ENCODE results near the gene MUC21.

MUC21 gene

DNA sequence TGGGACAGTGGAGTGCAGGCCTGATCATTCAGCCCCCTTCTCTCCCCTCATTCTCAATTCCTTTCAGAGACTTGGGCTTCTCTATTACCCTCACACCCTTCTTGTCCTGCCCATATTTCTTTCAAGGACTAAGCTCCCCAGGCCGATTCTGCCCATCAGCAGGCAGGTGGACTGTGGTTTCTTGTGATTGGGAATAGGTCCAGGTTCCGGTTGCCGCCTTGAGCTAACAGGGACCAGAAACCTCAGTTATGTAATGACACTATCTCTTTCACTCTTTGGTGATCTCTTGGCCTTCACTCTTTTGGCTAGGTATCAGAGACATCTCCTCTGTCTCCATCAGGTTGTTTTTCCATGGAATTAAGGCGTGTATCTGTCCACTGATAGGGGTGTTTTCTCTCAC, 36.3 kb upstream of the MUC21 start:
- no peaks in the 10 kb centered on the region for H3K36me3 ChIP-seq (ENCODE audit: insufficient read depth, low read length)
- H3K9me3 ChIP-seq (ENCODE audit: low read length), result no peaks in the 10 kb centered on the region
- no peaks in the 10 kb centered on the region for H3K9me2 ChIP-seq (ENCODE audit: low read depth, low read length)
- no peaks in the 10 kb centered on the region for H3K4me1 ChIP-seq (ENCODE audit: insufficient read depth, low read length, severe bottlenecking)
- no peak overlapping the region for H3K4me2 ChIP-seq (ENCODE audit: low read length)
- H4K20me1 ChIP-seq (ENCODE audit: insufficient read depth, low read length), result no peaks in the 10 kb centered on the region
- no peak overlapping the region for H3K9ac ChIP-seq (ENCODE audit: low read length)
- H2AFZ ChIP-seq (ENCODE audit: low read length), result no peak overlapping the region
- H3F3A ChIP-seq (ENCODE audit: insufficient read depth, low read length), result no peaks in the 10 kb centered on the region
- H3K27ac ChIP-seq (ENCODE audit: low read depth, low read length, poor library complexity, severe bottlenecking), result no peak overlapping the region
- no peak overlapping the region for H3K4me3 ChIP-seq (ENCODE audit: low read depth, low read length, poor library complexity, severe bottlenecking)
- H3K27me3 ChIP-seq (ENCODE audit: insufficient read depth, low read length), result peaks cover 9% of the 10 kb centered on the region; the same call in 1 of the 2 replicates
- no peaks in the 10 kb centered on the region for H3K79me2 ChIP-seq (ENCODE audit: insufficient read depth, low read length)
- TF ChIP-seq, protein P1, sequence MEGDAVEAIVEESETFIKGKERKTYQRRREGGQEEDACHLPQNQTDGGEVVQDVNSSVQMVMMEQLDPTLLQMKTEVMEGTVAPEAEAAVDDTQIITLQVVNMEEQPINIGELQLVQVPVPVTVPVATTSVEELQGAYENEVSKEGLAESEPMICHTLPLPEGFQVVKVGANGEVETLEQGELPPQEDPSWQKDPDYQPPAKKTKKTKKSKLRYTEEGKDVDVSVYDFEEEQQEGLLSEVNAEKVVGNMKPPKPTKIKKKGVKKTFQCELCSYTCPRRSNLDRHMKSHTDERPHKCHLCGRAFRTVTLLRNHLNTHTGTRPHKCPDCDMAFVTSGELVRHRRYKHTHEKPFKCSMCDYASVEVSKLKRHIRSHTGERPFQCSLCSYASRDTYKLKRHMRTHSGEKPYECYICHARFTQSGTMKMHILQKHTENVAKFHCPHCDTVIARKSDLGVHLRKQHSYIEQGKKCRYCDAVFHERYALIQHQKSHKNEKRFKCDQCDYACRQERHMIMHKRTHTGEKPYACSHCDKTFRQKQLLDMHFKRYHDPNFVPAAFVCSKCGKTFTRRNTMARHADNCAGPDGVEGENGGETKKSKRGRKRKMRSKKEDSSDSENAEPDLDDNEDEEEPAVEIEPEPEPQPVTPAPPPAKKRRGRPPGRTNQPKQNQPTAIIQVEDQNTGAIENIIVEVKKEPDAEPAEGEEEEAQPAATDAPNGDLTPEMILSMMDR (IDR thresholded peaks at IDR 0.05; ENCODE audit: low read length), result no peak
- TF ChIP-seq EZH2 (IDR thresholded peaks at IDR 0.05; ENCODE audit: borderline replicate concordance, low read length), result no peak

DNA sequence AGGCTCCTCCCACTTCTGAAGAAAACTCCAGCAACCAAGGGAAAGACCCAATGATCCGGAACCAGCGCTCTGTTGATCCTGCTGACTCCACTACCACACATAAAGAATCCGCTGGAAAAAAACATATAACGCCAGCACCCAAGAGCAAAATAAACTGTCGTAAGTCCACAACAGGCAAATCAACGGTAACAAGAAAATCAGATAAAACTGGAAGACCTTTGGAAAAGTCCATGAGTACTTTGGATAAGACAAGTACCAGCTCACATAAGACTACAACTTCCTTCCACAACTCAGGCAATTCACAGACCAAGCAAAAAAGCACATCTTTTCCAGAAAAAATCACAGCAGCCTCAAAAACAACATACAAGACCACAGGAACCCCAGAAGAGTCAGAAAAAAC, 34.7 kb upstream of the MUC21 start:
- Histone ChIP-seq H3K9me3 (ENCODE audit: low read length) (no peaks in the 10 kb centered on the region), H2AFZ (ENCODE audit: low read length) (no peak overlapping the region), H3K27ac (ENCODE audit: low read depth, low read length, poor library complexity, severe bottlenecking) (no peak overlapping the region), H3F3A (ENCODE audit: insufficient read depth, low read length) (no peaks in the 10 kb centered on the region), H3K9me2 (ENCODE audit: low read depth, low read length) (no peaks in the 10 kb centered on the region), H3K79me2 (ENCODE audit: insufficient read depth, low read length) (no peaks in the 10 kb centered on the region), H3K27me3 (ENCODE audit: insufficient read depth, low read length) (peaks cover 4% of the 10 kb centered on the region; the same call in 1 of the 2 replicates), H3K4me3 (ENCODE audit: low read depth, low read length, poor library complexity, severe bottlenecking) (no peak overlapping the region), H3K4me1 (ENCODE audit: insufficient read depth, low read length, severe bottlenecking) (no peaks in the 10 kb centered on the region), H3K4me2 (ENCODE audit: low read length) (no peak overlapping the region), H3K9ac (ENCODE audit: low read length) (no peak overlapping the region), H3K36me3 (ENCODE audit: insufficient read depth, low read length) (no peaks in the 10 kb centered on the region), H4K20me1 (ENCODE audit: insufficient read depth, low read length) (no peaks in the 10 kb centered on the region)
- TF ChIP-seq, protein P1 (IDR thresholded peaks at IDR 0.05; ENCODE audit: low read length), result no peak
- TF ChIP-seq EZH2 (IDR thresholded peaks at IDR 0.05; ENCODE audit: borderline replicate concordance, low read length), result no peak

DNA sequence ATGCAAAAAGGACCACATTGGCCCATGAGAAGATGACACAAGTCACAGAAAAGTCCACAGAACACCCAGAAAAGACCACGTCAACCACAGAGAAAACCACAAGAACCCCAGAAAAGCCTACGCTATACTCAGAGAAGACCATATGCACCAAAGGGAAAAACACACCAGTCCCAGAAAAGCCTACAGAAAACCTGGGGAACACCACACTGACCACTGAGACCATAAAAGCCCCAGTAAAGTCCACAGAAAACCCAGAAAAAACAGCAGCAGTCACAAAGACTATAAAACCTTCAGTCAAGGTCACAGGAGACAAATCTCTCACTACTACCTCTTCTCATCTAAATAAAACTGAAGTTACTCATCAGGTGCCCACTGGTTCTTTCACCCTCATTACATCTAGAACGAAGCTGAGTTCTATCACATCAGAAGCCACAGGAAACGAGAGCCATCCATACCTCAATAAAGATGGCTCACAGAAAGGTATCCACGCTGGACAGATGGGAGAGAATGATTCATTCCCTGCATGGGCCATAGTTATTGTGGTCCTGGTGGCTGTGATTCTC, 31.5 kb upstream of the MUC21 start:
- H3K27me3 ChIP-seq (ENCODE audit: insufficient read depth, low read length), result peaks cover 9% of the 10 kb centered on the region; the same call in 1 of the 2 replicates

More for the DNA sequence above, 31.5 kb upstream of the MUC21 start:
- H3K79me2 ChIP-seq (ENCODE audit: insufficient read depth, low read length), result no peaks in the 10 kb centered on the region
- no peak overlapping the region for H3K27ac ChIP-seq (ENCODE audit: low read depth, low read length, poor library complexity, severe bottlenecking)
- no peaks in the 10 kb centered on the region for H3K36me3 ChIP-seq (ENCODE audit: insufficient read depth, low read length)
- no peak overlapping the region for H3K4me3 ChIP-seq (ENCODE audit: low read depth, low read length, poor library complexity, severe bottlenecking)
- H3K9ac ChIP-seq (ENCODE audit: low read length), result no peak overlapping the region
- no peaks in the 10 kb centered on the region for H3F3A ChIP-seq (ENCODE audit: insufficient read depth, low read length)
- TF ChIP-seq, protein P1 (IDR thresholded peaks at IDR 0.05; ENCODE audit: low read length), result no peak
- TF ChIP-seq EZH2 (IDR thresholded peaks at IDR 0.05; ENCODE audit: borderline replicate concordance, low read length), result no peak
- H3K9me2 ChIP-seq (ENCODE audit: low read depth, low read length), result no peaks in the 10 kb centered on the region
- H4K20me1 ChIP-seq (ENCODE audit: insufficient read depth, low read length), result no peaks in the 10 kb centered on the region
- H3K4me1 ChIP-seq (ENCODE audit: insufficient read depth, low read length, severe bottlenecking), result peaks cover 13% of the 10 kb centered on the region
- no peak overlapping the region for H2AFZ ChIP-seq (ENCODE audit: low read length)
- no peaks in the 10 kb centered on the region for H3K9me3 ChIP-seq (ENCODE audit: low read length)
- H3K4me2 ChIP-seq (ENCODE audit: low read length), result no peak overlapping the region

All from OCI-LY1 (cell line).